Nasal cavity respiratory epithelium epithelial cell of viscerocranial mucosa (primary cell): ENCODE results near the gene GANC. TPM values are rescaled to one million over a fixed set of nuclear protein-coding genes. Genes with fewer than 3 reads are reported as not detected.

ENCODE experiments used
- total RNA-seq: library from RNA; depleted of rRNA; stranded (reverse); fragments of >200 nt; gene quantifications from 2 replicates; pipeline ENCODE4 v1.2.3, GENCODE V29; 2014

The GANC gene, protein sequence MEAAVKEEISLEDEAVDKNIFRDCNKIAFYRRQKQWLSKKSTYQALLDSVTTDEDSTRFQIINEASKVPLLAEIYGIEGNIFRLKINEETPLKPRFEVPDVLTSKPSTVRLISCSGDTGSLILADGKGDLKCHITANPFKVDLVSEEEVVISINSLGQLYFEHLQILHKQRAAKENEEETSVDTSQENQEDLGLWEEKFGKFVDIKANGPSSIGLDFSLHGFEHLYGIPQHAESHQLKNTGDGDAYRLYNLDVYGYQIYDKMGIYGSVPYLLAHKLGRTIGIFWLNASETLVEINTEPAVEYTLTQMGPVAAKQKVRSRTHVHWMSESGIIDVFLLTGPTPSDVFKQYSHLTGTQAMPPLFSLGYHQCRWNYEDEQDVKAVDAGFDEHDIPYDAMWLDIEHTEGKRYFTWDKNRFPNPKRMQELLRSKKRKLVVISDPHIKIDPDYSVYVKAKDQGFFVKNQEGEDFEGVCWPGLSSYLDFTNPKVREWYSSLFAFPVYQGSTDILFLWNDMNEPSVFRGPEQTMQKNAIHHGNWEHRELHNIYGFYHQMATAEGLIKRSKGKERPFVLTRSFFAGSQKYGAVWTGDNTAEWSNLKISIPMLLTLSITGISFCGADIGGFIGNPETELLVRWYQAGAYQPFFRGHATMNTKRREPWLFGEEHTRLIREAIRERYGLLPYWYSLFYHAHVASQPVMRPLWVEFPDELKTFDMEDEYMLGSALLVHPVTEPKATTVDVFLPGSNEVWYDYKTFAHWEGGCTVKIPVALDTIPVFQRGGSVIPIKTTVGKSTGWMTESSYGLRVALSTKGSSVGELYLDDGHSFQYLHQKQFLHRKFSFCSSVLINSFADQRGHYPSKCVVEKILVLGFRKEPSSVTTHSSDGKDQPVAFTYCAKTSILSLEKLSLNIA (N-terminal part only)
- 13.0 and 18.8 TPM in 2 replicates for total RNA-seq

DNA sequence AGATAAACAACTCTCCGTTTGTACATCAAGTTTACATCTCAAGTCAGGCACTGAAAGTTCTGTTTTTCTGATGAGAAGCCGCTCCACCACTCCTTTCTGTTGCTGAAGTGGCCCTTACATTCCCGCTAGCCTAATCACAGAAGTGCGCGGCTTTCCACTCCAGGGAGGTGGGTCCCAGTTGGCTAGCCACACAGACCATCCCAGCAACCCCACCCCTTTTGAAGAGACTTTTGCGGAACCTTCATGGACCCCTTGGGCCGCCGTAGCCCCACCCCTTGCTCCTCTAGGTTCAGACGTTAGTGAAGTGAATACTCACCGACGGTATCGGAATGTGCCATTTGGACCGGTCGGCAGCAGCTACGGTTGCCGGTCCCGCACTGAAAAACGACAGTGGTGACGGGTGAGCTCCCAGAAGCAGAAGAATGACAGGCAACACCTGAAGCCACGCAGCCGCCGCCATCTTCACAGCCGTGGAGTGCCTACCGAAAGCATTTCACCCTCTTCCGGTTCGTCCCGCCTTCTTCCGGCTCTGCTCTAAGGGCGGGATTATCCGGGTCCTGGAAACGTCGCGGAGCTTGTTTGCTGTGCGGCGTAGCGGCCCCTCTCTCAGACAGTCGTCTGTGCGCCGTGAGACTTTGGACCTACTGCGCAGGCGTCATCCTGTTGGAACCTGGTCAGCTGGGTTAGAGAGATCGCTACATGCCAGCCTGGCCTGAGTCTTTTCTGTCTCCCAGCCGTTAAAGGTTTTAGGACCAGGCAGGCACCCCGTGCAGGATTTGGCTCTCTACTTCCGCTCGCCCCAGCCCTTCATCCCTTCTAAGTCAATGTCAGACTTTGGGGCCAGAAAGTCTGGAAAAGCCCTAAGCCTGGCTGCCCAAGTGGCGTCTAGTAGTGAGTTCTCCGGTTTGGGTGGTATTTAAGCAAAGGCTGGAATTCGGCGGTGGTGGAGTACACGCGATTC lies at the start of gene GANC, which contains the start of gene TMEM87A:
TSS of gene GANC (plus strand) at position 263 of the 961 bp plus-strand sequence. CDS start 1,281 bp downstream, outside the sequence.
TSS of gene TMEM87A (minus strand) at position 495 of the 961 bp plus-strand sequence. CDS start at position 460, 35 bp downstream.

GRCh38 chr15:42359249-42359648 lies 86.2 kb downstream of the GANC start, which contains the start of gene CAPN3:
Gene CAPN3, plus strand, starts transcription at chr15:42359501. Its CDS starts 305 bp downstream, at chr15:42359806.

Other genes starting within 250 kb of the GANC start
- gene PLA2G4D, start 178.6 kb upstream of the GANC start, total RNA-seq, result 0.07 and 0.34 TPM in 2 replicates
- 6.5 and 9.6 TPM in 2 replicates for gene PLA2G4F, start 116.6 kb upstream of the GANC start, total RNA-seq
- 27.7 and 55.6 TPM in 2 replicates for gene VPS39, start 64.9 kb upstream of the GANC start, total RNA-seq
- 131 and 219 TPM in 2 replicates for gene TMEM87A, start 232 bp downstream of the GANC start, total RNA-seq
- 0.68 and 4.6 TPM in 2 replicates for gene CAPN3, start 86.3 kb downstream of the GANC start, total RNA-seq
- 47.8 and 53.2 TPM in 2 replicates for gene ZNF106, start 217.9 kb downstream of the GANC start, total RNA-seq
- 46.8 and 62.5 TPM in 2 replicates for gene SNAP23, start 222.4 kb downstream of the GANC start, total RNA-seq